ENCODE measurements around the gene LRRTM2.
"Not testable (repeated sequence)": the region's sequence is repeated elsewhere in the genome, so short reads cannot be mapped to it uniquely, and the experiment has no call there.

The LRRTM2 gene

DNA sequence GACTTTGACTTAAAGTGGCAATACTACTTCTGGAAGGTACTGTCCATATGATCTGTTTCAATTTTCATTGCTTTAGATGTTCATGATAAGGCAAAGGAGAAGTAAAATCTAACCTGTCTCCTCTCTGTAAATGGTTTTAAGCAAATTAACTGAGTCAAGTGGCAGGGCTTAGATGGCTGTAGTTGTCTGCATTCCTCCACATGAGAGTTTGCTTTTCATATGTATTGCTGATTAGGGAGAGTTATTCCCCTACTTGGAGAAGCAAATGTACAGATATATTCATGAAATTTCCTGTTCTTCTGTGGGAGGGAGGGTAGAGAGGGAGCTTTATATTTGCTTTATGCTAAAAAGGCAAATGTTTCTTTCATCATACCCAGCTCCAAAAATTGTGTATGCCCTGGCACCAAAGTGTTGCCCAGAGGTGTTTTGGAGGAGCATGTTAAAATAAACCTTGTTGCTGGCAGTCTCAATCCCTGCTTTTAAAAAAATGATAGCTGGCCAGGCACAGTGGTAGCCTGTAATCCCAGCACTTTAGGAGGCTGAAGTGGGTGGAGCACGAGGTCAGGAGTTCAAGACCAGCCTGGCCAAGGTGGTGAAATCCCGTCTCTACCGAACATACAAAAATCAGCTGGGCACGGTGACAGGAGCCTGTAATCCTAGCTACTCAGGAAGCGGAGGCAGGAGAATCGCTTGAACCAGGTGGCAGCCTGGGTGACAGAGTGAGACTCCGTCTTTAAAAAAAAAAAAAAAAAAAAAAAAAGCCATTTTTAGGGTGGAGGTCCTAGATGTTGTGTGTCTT lies 3.5 kb upstream of the LRRTM2 start:
- DNase-seq, result no peak

- DNase-seq, result no peak
Observed at GRCh38 chr5:138876811-138877210, 1.7 kb upstream of the LRRTM2 start.

DNA sequence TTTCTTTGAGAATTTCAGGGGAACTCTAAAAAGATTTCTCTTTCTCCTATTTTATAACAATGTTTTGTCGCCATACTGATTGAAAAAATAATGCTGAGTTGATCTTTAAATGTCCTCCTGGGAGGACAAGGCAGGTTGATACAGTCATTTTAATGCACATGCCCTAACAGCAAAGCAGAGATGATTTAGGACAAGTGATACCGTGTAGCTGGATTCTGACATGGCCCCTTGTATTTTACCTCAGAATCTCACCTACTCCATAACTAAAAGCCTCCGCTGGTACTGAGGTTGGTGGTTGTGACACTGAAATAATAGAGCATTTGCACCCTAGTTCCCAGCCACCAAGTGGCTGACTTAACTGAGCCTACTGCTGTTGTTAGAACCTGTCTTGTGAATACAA lies 811 bp upstream of the LRRTM2 start:
- no peak for DNase-seq

- DNase-seq, result no peak
Observed at GRCh38 chr5:138875552-138875875, 379 bp upstream of the LRRTM2 start.

GRCh38 chr5:138874241-138874640 lies 894 bp downstream of the LRRTM2 start:
- no peak for DNase-seq

DNA sequence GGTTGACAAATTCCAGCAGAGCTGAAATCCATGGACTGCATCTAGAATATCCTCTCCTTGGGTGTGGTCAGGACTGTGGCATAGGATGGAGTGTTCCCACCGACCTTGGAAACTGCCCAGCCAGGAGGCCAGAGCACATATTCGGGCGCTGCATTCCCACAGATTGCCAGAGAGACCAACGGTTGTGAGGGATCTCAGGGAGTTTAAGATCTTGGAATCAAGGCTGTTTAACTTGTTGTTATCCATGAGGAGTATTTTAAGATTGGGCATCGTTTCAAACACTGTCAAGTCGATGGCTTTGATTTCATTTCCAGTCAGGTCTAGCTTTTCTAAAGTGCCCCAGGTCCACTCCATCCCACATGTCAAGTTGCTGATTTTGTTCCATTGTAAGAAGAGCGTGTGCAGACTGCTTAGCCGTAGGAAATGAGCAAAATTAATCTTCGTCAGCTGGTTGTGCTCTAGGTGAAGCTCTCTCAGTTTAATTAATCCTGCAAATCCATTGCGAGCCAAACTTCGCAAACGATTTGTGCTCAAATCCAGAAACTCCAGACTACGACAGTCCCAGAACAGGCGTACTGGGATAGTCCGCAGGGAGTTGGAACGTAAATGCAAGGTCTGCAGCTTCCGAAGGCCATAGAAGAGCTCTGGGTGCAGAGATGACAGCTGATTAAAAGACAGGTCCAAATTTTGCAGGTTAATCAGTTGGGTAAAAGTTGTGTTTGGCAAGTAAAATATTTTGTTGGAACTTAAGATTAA lies 1.5 kb downstream of the LRRTM2 start:
- no peak for DNase-seq

GRCh38 chr5:138872841-138873465 lies 2.2 kb downstream of the LRRTM2 start:
- DNase-seq, result no peak

GRCh38 chr5:138870611-138871010 lies 4.5 kb downstream of the LRRTM2 start:
- DNase-seq, result no peak

DNA sequence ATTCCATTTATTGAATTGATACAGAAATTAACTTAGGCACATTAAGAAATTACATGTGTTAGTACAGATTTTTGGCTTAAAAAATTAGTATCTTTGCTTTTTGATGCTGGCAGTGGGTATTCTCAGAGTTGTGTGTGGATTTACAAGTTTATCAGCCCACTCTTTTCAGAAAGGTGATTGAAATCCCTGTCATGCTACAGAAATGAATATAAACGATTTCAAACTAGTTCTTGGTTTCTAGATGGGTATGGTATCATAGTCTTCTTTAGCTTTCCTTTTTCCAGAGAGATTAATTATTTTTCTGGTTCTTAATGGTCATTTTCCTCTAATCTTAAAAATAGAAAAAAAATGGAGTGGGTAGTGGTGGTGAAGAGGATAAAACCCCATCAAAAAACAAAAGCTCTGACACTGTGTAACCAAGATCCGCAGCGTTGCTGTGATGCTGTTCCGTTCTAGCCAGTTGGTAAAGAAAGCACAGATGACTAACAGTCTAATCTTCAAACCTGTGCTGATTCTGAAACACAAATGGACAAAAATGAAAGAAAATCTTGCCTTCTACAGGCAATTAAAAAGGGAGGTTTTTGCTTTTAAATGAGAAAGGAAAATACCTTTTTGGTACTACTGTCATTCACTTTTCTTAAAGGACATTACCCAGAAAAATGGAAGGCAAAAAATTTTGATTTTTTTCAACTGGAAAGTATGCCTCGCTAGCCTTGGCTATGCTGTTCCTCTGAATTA lies 5.2 kb downstream of the LRRTM2 start:
- no peak for DNase-seq

DNA sequence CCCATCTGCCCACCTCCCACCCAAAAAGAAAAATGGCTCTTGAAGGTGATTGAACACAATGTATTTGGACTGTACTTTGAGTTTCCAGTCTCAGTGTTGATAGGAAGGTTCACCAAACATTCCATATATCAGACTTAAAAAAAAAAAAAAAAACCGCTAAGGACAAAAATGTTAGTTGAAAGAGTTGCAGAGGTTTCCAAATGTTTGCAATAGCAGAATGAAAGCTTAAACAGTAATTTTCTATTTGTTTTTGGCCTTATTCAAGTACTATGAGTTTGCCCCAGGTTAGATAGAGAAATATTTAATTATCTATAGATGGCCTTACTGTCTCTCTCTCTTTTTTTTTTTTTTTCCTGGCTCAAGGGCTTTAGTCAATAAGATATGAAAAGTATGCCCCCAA lies 6.1 kb downstream of the LRRTM2 start:
- DNase-seq, result no peak

GRCh38 chr5:138867011-138867410 lies 8.1 kb downstream of the LRRTM2 start:
- no peak for DNase-seq

DNA sequence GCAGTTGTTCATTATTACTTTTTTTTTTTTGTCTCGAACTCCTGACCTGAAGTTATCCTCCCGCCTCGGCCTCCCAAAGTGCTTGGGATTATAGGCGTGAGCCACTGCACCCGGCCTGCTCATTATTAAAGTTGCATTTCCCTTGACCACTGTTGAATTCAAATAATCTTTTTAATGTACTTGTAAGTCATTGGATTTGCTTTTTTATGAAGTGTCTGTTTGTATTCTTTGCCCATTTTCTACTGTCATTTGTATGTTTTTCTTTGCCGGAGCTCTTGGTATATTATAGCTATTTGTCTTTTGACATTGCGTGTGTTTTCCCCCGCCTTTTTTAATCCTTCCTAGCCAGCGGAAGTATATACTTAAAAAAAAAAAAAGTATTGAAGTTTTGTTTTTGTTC lies 22.0 kb downstream of the LRRTM2 start:
- no peak for DNase-seq

DNA sequence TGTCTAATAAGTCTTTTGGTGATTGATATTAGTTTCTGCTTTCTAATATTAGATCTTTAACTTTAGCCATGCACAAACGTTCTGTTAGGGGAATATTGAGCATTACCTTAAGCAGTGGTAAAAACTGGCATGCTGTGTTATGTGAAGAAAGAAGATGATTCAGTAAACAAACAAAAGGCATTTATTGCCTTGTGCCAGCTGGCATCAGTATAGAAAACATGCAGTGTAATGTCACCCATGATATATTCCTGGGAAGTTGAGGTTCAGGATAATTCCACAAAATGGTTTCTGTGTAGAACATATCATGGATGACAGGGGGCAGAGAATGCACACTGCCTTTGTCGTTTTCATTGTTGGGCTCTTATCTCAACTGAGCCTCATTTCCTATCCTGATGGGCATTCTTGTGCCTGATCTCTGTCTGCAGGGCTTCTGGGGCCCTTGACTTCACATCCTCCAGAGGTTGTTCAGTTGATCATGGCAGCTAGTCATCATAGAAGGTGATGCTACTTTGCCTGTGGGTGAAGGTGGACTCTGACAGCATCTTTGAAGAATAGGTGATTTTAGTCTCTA lies 24.2 kb downstream of the LRRTM2 start:
- DNase-seq, result no peak

DNA sequence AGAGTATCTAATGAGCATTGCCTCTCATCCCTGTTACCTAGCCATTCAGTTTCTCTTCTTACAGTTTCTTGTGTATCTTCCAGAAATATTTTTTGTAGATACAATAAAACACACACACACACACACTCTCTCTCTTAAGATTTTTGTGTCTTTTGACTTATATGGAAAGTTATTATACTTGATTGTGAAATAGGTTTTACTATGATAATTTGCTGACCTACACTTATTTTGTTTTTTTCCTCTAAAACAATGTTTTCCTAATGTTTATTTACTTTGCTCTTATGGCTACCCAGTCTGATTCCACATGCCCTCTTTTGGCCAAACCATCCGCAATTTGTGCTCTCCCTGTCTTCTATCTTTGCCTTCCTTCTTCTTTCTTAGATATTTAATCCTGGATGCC lies 25.3 kb downstream of the LRRTM2 start:
- DNase-seq, result no peak

GRCh38 chr5:138849439-138849838 lies 25.7 kb downstream of the LRRTM2 start:
- no peak for DNase-seq

GRCh38 chr5:138844812-138845513 lies 30.2 kb downstream of the LRRTM2 start:
- no peak for DNase-seq

- DNase-seq, result no peak
Observed at GRCh38 chr5:138844125-138844461, 31.0 kb downstream of the LRRTM2 start.

GRCh38 chr5:138843316-138844124 lies 31.6 kb downstream of the LRRTM2 start:
- DNase-seq, result no peak

- DNase-seq, result no peak
Observed at GRCh38 chr5:138841531-138841930, 33.6 kb downstream of the LRRTM2 start.

GRCh38 chr5:138840103-138840502 lies 35.0 kb downstream of the LRRTM2 start:
- DNase-seq, result no peak

DNA sequence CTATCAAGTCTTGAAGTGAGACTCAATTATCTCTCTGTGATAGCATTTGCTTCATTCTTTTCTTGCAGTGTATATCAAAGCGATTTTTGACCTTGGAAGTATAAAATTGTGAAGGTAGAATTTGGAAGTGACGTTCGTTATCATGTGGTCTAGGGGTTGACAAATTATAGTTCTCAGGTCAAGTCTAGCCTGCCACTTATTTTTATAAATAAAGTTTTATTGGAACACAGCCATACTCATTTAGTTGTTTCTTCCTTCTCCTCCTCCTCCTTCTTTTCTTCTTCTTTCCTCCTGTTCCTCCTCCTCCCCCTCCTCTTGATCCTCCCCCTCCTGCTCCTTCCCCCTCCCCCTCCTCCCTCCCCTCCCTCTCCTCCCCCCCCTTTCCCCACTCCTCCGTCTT lies 38.0 kb downstream of the LRRTM2 start:
- no peak for DNase-seq

GRCh38 chr5:138834853-138835252 lies 40.3 kb downstream of the LRRTM2 start:
- not testable (repeated sequence) for DNase-seq
